K562 (cell line): Measurements from ENCODE around the gene OTOGL.

ENCODE experiments used
- CTCF ChIP-seq, 3 experiments: IDR thresholded peaks in 2 of 3; conservative IDR thresholded peaks in 1 of 3; 2 replicates each; pipeline ENCODE4 v1.5.1; 2011 to 2012; ENCODE audit warnings: low read length in 3 of 3, mild to moderate bottlenecking in 3 of 3, control low read depth in 2 of 3, improper control_type of control experiment in 1 of 3, inconsistent platforms in 1 of 3, low read depth in 1 of 3, mixed read lengths in 1 of 3, moderate library complexity in 1 of 3; ENCODE audit not compliant: insufficient read depth in 2 of 3
- ETV6 ChIP-seq, 3 experiments: fragments of 150-350 bp in 1 of 3; sonication (generic) in 1 of 3; formaldehyde crosslinking in 1 of 3; IDR thresholded peaks; 2 replicates each; pipeline versions ENCODE4 v1.6.1 to v1.8.0; 2014 to 2022; ENCODE audit warnings: borderline replicate concordance in 2 of 3, low read depth in 2 of 3, antibody characterized with exemption in 1 of 3, low read length in 1 of 3, mild to moderate bottlenecking in 1 of 3, missing genetic modification reagents in 1 of 3

GRCh38 chr12:80143537-80143936, 44.2 kb downstream of the OTOGL start:
- no peak for TF ChIP-seq CTCF (IDR thresholded peaks at IDR 0.05 in 2 of 3, conservative IDR thresholded peaks at IDR 0.05 in 1 of 3; ENCODE audit: insufficient read depth in 2 of 3, low read depth in 1 of 3, low read length in 3 of 3)
- no peak for TF ChIP-seq ETV6 (IDR thresholded peaks at IDR 0.05; ENCODE audit: borderline replicate concordance in 1 of 2, low read depth in 2 of 2, low read length in 1 of 2)
- TF ChIP-seq ETV6 (CRISPR knock-in tag; IDR thresholded peaks at IDR 0.05; ENCODE audit: borderline replicate concordance): no peak
